Stimulated activated CD8-positive, alpha-beta memory T cell treated with anti-CD3 and anti-CD28 coated beads, Interleukin-15, amount 100 ng/mL, for 1 hour (primary cell): Measurements from ENCODE around the gene ABHD2.
"Not testable (repeated sequence)": the region's sequence is repeated elsewhere in the genome, so short reads cannot be mapped to it uniquely, and the experiment has no call there.

ENCODE experiments used
- DNase-seq: peaks from one replicate; pipeline ENCODE4 v3.0.0-alpha.2; 2020; ENCODE audit warnings: low read depth

The ABHD2 gene

DNA sequence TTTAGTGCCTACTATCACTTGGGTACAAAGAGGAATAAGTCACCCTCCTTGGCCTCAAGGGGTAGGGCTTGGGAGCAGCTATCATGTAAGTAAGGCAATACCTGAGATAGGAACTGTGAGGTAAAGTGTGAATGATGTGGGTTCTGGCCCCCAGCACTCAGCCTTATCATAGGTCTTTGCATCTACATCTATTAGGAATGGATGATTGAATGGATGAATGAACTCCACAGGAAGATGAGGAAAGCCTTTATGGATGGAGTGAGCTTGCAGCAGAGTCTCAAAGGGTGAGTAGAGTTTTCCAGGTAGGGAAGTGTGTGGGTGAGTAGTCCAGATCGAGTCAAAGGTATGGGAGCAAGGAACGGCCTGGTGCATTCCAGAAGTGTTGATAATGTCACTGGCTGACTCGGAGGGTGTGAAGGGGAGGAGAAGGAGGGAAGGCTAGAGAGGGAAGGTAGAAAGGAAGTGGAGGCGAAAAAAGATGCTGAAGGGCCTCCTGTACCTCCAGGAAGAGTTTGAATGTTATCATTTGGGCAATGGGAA lies 13.1 kb upstream of the ABHD2 start:
- DNase-seq, result no peak

DNA sequence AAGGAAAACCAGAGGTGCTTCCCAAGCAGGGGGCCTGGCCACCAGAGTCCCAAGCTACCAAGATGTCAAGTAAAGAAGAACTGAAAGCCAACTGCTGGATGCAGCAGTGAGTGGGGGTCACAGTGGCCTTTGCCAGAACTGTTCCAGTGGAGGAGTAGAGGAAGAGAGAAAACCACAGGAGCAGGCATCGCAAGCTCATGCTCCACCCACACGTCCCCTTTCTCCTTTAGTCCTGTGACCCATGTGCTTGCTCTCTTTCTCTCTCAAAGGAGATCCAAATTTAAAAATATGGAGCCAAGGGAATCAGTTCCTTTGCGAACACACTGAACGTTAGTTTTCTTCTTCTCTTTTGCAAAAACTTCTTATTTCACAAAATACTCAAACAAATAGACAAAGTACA lies 12.4 kb upstream of the ABHD2 start:
- DNase-seq, result no peak

DNA sequence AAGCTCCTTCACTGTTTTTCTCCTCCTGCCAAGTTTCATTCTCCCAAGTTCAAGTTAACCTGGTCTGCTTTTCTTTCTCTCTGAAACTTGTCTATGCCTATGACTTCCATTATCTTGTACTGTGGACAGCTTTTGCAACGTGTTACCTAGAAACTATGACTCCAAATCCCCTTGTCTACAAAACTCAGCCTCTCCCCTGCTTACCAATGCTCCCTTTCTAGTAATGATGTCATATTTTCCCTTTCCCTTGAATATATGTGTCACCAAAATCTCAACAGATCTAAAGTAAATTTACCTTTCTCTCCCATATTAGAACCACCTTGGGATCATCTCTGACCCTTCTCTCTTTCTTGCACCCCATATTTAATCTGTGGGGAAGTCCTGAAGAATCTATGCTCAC lies 10.5 kb upstream of the ABHD2 start:
- no peak for DNase-seq

DNA sequence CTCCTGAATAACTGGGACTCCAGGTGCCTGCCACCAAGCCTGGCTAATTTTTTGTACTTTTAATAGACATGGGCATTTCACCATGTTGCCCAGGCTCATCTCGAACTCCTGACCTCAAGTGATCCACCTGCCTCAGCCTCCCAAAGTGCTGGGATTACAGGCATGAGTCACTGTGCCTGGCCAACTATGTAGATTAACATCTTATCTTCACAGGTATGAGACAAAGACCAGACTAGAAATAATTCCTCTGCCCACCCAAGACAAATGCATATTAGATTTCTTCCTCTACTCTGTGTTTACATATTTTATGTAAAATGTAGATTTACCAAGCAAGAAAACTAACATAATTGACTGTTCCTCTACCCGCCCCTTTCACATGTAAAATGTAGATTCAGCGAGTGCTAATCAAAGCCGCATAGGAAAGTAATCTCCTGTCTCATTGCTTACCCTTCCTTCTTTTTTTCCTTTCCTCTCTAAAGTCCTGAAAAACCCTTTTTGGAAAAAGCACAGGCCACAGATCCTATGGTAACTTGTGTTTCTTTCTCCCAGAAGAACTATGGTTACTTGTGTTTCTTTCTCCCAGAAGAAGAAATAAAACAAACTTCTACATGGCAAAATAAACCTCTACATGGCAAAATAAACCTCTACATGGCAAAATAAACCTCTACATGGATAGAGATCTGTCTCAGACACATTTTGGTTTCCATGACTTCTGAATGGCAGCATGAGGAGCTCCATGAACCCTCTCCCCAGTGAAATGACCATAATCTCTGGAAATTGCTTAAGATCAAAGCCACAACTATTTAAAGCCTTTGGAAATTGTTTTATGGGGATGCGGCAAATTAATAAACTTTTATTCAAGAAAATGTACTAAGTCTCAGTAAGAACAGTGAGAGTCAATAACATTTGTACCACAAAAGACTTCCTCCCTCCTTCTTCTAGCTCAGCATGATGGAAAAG lies 9.1 kb upstream of the ABHD2 start:
- no peak for DNase-seq

DNA sequence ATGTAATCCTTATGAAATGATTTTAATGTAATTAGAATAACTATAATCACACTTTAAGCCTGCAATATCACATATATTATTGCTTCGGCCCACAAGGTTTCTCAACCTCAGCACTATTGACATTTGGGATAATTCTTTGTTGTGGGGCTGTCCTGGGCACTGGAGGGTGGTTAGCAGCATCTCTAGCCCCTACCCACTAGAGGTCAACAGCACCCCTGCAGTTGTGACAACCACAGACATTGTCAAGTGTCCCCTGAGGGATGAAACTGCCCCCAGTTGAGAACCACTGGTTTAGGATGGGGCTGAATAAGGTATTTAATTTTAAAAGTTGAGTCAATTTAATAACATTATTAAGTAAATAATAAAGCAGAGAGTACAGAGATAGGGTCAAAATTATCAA lies 6.4 kb upstream of the ABHD2 start:
- no peak for DNase-seq

DNA sequence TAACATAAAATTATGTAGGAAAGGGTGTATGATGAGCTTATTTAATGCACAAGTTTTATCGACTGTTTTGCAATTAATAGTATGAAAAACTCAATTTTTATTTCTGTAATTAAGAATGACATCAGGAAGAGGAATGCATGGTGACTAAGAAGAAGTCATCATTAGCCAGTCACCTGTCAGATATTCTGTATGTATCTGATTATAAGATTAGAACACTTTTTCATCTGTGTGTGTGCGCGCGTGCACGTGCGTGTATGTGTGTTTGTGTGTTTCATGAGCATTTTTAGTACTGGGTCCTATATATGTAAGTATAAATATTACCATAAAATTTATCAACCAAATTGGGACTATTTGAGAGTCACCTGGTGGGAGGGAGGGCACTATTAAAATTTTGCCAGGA lies 5.0 kb upstream of the ABHD2 start:
- DNase-seq, result no peak

DNA sequence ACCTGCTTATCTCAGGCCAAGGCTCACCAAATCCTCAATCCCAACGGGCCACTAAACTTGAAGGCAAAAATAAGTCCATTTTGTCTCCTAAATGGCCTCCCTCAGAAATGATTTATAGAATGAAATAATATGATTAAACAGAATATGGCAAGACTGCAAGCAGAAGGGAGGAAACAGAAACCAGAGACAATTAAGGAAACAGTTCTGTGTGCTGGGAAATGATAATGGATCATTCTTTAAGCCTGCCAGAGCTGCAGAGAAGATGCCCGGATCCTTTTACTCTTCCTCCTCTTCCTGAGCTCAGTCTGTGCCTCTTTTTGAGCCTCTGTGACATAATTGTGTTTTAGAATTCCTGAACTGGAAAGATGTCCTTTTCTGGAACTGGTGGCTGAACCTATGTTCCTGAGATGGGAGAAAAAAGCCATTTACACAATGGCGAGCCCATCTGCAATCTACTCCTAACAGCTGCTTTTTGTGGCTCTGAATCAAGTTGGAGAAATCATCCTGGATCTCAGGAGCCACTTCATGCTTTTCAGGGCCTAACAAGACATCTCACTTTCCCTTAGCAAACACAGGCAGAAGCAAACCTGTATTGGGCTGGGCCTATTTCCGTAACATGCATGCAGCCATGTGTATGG lies 2.8 kb upstream of the ABHD2 start:
- DNase-seq, result no peak

DNA sequence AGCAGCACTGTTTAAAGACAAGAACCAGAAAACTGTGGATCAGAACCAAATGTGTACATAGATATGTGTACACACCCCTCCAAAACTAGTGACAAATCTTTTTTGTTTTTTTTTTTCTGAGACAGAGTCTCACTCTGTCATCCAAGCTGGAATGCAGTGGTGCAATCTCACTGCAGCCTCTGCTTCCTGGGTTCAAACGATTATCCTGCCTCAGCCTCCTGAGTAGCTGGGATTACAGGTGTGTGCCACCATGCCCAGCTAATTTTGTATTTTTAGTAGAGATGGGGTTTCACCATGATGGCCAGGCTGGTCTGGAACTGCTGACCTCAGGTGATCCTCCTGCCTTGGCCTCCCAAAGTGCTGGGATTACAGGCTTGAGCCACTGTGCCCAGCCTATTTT lies 2.3 kb upstream of the ABHD2 start:
- DNase-seq, result not testable (repeated sequence)

DNA sequence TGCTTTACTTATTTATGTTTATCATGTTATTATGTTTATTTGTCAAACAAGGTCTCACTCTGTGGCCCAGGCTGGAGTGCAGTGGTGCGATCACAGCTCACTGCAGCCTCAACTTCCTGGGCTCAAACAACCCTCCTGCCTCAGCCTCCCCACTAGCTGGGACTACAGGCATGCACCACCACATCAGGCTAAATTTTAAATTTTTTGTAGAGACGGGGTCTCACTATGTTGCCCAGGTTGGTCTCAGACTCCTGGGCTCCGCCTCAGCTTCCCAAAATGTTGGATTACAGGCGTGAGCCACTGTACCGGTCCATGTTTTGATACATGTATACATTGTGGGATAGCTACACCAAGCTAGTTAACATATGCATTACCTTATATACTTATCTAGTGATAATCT lies 1.9 kb upstream of the ABHD2 start:
- DNase-seq, result not testable (repeated sequence)

DNA sequence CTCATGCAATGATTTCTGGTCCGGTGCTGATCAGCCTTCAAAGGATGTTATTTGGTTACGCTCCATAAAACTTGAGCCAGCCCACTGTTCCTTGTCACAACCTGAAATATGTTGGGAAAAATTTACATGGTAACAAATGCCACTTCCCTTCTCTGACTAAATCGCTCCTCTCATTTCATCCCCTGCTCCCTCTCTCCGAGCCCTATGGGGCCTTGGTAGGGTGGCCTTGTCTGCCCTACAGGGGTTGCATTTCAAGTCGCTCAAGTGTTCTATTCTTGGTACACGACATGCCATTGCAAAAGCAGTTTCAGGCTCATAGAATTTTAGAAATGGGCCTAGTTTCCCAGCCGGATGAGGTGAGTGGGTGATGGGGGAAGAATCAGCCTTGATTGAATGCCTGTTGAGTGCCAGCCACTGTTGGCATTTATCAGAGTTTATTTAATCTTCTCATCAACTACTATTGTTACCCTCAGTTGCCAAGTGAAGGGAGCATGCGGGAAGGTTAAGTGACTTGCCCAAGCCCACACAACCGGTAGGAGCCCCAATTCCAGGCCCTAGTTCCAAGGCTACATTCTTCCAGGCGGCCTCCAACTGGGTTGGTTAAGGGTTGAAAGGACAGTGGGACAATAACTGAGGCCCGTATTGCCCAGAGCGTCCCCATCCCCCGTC lies 961 bp upstream of the ABHD2 start:
- DNase-seq, result no peak

DNA sequence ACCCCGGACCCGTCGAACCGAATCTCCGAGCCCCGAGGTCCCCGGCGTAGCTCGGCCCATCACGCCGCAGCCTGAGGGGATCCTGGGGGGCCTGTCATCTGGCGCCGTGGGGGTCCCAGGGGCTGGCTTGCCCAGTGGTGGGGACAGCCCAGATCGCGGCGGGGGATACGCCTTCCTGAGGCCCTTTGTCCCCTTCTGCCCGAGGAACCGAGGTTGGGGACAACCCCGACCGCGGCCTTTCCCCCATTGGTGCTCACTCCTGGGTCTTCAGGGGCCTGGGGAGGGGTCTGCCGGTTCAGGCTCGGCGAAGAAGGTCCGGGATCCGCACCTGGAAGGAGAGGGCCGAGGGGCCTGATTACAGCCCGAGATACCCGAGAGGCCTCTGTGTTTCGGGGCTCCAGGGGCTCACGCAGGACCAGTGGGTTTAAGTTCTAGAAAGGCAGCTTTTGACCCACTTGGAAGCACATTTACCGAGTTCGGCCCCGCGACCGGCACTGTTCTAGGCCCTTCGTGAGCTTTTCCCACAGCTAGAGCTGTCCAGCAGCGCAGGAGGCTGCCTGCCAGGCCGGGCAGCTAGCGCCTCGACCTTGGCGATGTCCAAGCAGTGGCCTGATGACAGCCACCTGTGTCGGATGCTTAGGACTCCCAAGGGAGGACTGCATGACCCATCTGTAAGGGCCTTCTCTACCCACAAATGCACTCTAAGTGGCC lies 504 bp downstream of the ABHD2 start:
- no peak for DNase-seq

DNA sequence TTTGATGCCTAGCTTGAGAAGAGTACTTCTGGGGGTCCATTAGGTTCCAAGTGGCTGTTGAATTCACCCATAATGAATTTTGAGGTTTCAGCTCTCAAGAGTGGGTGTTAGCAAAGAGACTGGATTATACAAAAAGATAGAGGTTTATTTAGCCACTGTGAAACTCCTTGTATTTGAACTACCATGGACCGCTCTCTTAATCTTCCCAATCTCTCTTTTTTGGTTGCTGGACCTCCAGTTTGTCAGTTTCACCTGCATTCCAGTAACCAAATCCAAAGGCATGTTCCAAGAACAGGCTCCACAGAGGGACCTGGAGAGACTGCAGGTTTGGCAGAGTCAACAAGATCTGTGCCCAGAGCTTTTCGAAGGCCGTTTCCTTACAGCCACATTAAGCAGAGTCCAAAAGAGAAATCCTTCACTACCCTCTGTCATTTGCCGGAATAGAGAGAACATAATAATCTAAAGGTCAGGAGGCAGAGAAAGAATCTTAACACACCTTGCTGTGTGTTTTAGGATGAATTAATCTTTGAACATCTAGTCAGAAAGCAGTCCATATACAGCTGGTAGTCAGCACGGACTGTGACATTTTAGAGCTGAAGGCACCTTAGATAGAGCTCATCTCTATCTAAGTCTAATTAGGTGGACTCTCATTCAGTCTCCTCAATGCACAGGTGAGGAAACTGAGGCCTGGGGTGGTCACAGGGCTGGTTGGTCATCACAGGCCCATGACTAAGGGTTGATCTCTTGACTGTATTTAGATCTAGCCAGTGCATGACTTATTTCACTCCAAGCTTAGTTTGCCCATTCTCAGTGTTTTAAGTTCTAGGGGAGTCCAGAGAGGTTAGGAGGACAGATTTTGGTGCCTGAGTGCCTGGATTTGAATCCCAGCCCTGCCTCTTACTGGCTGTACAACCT lies 1.3 kb downstream of the ABHD2 start:
- no peak for DNase-seq

DNA sequence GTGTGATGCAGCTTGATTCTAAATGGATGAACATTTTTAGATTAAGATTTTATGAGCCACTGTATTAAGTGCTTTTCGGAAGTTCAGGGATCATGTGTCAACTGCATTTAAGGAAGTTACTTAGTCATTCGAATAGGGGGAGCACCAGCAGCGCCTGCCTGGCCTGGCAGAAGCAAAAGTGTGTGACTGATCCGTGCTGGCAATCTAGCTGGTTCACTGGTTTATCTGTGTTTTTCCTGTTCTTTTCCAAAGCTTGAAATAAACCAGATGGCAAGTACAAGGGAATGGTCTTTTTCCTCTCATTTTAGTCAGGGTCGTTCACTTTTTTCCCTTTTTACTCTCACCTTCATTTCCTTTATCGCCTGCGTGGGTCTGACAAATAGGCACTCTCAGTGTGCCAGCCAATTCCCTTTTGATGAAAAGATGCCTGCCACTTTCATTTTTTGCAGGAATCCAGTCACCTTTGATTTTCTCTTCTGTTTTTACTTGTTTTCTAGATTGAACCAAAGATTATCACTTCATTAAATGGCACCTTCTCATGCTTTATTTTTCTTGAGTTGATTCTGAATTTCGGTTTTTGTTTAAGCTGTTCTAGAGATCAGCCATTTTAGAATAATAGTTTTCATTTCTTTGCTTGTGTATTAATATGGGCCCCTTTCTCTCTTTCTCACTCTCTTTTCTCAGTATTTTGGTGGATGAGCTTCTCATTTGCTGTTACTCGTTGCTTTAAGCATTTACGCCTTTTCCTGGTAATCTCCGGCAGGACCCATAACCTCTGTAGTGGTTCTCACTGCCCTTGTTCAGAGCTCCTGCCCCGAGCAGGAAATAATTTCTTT lies 2.8 kb downstream of the ABHD2 start:
- DNase-seq, result no peak

DNA sequence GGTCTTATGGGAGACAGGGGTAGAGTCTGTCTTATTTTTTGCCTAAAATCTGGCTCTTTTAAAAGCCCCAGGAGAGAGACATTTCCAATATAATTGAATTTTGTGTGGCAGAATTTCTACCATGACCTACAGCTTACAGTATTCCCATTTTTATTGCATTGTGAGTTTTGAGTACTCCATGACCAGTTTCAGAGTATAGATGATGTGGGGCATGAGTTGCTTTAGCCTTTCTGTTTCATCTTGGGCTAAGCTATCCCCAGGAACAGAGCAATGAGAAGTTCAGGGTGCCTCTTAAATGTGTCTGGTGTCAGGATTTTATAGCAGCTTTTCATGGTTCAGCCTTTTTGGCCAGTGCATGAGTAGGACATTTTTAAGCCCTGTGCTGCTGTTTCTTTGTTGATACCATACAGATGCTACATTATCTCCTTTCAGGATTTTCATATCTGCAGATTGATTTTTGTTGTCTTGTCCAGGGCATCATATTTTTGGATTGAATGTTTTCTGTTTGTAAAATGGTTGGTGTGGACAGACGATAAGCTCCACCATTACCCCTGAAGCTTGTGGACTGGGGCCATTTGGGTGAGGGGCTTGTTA lies 3.5 kb downstream of the ABHD2 start:
- DNase-seq, result no peak

DNA sequence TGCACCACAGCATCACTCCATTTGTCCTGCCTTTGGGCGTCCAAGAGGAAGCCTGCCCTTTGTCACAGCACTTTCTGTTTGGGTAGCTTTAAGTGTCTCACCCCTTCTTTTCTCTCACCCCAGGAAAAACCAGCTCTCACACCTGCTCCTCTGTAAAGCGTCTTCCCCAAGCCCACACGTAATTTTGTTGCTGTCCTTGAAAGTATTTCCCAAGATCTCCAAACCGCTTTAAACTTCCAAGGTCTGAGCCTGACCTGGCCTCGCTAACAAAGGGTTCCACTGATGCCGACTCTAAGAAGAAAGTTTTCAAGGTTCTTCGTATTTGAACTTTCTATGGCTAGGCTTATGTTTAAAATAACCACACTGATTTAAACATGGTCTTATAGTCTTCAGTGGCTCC lies 5.3 kb downstream of the ABHD2 start:
- no peak for DNase-seq

DNA sequence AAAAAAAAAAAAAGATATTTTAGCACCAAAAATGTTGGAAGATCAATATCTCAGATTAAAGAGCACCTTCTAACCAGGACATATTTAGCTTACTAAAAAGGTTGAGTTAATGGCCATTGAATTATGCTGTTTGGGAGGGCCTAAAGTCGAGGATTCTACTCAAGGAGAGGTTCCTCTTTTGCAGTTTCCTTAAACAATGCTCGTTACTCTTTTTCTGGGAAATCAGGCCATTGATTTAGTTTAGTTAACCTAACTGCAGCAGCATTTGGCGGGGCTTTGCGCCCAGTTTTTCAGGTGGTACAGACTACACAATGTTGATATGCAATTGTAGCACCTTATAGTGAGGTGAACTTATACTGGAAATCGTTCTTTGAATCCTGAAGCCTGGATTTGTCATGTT lies 6.8 kb downstream of the ABHD2 start:
- no peak for DNase-seq

DNA sequence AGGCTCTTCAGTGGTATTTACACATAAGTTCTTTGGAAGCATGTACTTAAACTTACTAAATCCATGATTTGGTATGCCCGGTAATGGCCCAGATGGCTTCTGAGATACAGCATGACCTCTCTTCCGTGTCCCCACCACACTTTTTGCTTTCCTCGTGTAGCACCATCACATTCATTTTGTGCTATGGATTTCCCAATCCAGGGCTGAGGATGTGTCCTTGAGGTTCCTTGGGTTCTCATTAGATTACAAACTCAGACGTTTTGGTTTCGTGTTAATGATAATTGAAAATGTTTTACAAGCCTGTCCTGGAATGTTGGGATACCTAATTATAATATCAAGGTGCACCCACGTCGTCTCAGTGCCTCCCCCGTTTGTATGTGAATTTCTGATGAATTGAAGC lies 7.3 kb downstream of the ABHD2 start:
- no peak for DNase-seq

DNA sequence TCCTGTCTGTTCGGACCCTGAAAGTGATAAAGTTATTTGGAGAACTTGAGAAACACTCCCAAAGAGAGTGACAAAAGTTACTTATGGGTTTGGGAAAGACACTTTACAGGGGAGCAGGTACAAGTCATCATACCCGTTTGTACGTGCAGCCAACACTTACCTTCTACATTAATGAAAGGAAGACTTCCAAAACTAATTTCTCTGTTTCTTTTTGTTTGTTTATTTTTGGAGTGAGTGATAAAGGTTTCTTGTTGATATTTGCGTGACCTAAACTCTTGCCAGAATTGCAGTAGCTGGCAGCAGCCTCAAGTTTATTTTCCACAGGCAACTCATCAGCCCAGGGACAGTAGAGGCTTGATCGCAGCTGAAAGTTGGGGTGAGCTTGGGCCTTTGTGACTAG lies 8.4 kb downstream of the ABHD2 start:
- DNase-seq, result no peak

DNA sequence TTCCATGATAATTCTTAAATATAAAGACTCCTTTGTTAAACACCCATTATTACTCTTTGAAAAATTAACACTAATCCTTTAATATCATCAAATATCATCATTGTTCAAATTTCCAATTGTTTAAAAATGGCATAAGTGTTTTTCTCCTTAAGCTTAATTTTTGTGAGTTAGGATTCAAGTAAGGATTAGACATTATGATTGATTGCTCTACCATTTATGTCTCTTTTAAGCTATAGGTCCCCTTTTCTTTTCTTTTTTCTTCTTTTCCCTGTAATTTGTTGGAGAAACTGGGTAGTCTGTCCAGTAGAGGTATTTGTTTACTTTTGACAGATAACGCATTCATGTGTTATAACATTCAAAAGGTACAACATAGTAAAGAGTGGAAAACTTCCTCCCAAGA lies 9.1 kb downstream of the ABHD2 start:
- no peak for DNase-seq

DNA sequence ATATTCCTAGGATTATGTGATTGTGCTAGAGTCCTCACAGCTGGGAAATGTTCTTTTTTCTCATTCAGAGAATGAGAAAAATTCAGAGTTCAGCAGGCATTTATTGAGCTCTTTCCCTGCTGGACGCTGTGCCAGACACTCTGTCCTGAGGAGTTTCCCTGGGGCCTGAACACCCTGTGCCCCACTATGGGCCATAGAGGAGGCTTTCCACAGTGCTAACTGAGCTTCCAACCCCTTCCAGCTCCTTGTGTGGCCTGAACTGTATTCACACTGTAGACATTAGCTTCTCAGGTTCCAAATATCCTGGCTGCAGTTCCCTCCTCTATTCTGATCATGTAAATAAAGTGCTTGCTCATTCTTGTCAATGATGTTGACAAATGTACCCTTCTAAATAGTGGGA lies 10.0 kb downstream of the ABHD2 start:
- no peak for DNase-seq
